ENCODE measurements around the gene TUFT1.
A peak's percentile ranks its signal among the peaks of the same experiment; 100 is the strongest.

TUFT1 gene

GRCh38 chr1:151606384-151606783, 66.3 kb downstream of the TUFT1 start:
- Histone ChIP-seq H3K4me3 (replicated peaks; ENCODE audit: low read depth, low read length) (no peak overlapping the region), H3K27me3 (replicated peaks; ENCODE audit: control insufficient read depth, insufficient read depth, low read length) (no peaks in the 10 kb centered on the region), H3K36me3 (ENCODE audit: control insufficient read depth, insufficient read depth, low read length) (no peaks in the 10 kb centered on the region)
- TF ChIP-seq, protein P1, sequence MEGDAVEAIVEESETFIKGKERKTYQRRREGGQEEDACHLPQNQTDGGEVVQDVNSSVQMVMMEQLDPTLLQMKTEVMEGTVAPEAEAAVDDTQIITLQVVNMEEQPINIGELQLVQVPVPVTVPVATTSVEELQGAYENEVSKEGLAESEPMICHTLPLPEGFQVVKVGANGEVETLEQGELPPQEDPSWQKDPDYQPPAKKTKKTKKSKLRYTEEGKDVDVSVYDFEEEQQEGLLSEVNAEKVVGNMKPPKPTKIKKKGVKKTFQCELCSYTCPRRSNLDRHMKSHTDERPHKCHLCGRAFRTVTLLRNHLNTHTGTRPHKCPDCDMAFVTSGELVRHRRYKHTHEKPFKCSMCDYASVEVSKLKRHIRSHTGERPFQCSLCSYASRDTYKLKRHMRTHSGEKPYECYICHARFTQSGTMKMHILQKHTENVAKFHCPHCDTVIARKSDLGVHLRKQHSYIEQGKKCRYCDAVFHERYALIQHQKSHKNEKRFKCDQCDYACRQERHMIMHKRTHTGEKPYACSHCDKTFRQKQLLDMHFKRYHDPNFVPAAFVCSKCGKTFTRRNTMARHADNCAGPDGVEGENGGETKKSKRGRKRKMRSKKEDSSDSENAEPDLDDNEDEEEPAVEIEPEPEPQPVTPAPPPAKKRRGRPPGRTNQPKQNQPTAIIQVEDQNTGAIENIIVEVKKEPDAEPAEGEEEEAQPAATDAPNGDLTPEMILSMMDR (IDR thresholded peaks at IDR 0.05; ENCODE audit: insufficient read depth, low read length, poor library complexity, severe bottlenecking), result no peak
- DNase-seq (ENCODE audit: extremely low read depth, insufficient read length), result no peak

- TF ChIP-seq, protein P1 (IDR thresholded peaks at IDR 0.05; ENCODE audit: insufficient read depth, low read length, poor library complexity, severe bottlenecking), result no peak
- no peak overlapping the region for H3K4me3 ChIP-seq (replicated peaks; ENCODE audit: low read depth, low read length)
- DNase-seq (ENCODE audit: extremely low read depth, insufficient read length), result no peak
Observed at GRCh38 chr1:151606857-151607256, 66.7 kb downstream of the TUFT1 start.

GRCh38 chr1:151610142-151610541, 70.0 kb downstream of the TUFT1 start:
- Histone ChIP-seq H3K27me3 (replicated peaks; ENCODE audit: control insufficient read depth, insufficient read depth, low read length) (no peaks in the 10 kb centered on the region), H3K36me3 (ENCODE audit: control insufficient read depth, insufficient read depth, low read length) (no peaks in the 10 kb centered on the region), H3K4me3 (replicated peaks; ENCODE audit: low read depth, low read length) (no peak overlapping the region)
- no peak for DNase-seq (ENCODE audit: extremely low read depth, insufficient read length)
- TF ChIP-seq, protein P1 (IDR thresholded peaks at IDR 0.05; ENCODE audit: insufficient read depth, low read length, poor library complexity, severe bottlenecking), result no peak

More at GRCh38 chr1:151606857-151607256, 66.7 kb downstream of the TUFT1 start:
- Histone ChIP-seq H3K27me3 (replicated peaks; ENCODE audit: control insufficient read depth, insufficient read depth, low read length) (no peaks in the 10 kb centered on the region), H3K36me3 (ENCODE audit: control insufficient read depth, insufficient read depth, low read length) (no peaks in the 10 kb centered on the region)

- H3K4me3 ChIP-seq (replicated peaks; ENCODE audit: low read depth, low read length), result no peak overlapping the region
Observed at GRCh38 chr1:151611288-151611790, 71.2 kb downstream of the TUFT1 start.

GRCh38 chr1:151611832-151612500, 71.9 kb downstream of the TUFT1 start, which contains the start of gene SNX27:
Gene SNX27 (plus strand): TSS chr1:151612050. CDS start chr1:151612202, 152 bp downstream.
- TF ChIP-seq, protein P1 (IDR thresholded peaks at IDR 0.05; ENCODE audit: insufficient read depth, low read length, poor library complexity, severe bottlenecking), result no peak
- Histone ChIP-seq H3K36me3 (ENCODE audit: control insufficient read depth, insufficient read depth, low read length) (no peaks in the 10 kb centered on the region), H3K4me3 (replicated peaks; ENCODE audit: low read depth, low read length) (peak within 1 kb of the TSS; percentile 88), H3K27me3 (replicated peaks; ENCODE audit: control insufficient read depth, insufficient read depth, low read length) (no peaks in the 10 kb centered on the region)
- peak; percentile 89 for DNase-seq (ENCODE audit: extremely low read depth, insufficient read length)

More at GRCh38 chr1:151611288-151611790, 71.2 kb downstream of the TUFT1 start:
- no peaks in the 10 kb centered on the region for H3K27me3 ChIP-seq (replicated peaks; ENCODE audit: control insufficient read depth, insufficient read depth, low read length)
- H3K36me3 ChIP-seq (ENCODE audit: control insufficient read depth, insufficient read depth, low read length), result no peaks in the 10 kb centered on the region
- TF ChIP-seq, protein P1 (IDR thresholded peaks at IDR 0.05; ENCODE audit: insufficient read depth, low read length, poor library complexity, severe bottlenecking), result no peak
- no peak for DNase-seq (ENCODE audit: extremely low read depth, insufficient read length)
